Body of pancreas (tissue), 4 donors: ENCODE measurements around the gene DPP9. TPM values are rescaled to one million over a fixed set of nuclear protein-coding genes. Genes with fewer than 3 reads are reported as not detected.

Experiments
- ATAC-seq: fragments of 150-250 bp; one replicate; pipeline ENCODE4 v1.9.1; 2016
- DNase-seq, 4 donors: peaks; one replicate each; pipeline ENCODE4 v3.0.0-alpha.2; 2019
- H3K27ac ChIP-seq, 4 donors: fragments of 200-600 bp; sonication (generic); 1 replicate in 3 of 4; 2 replicates in 1 of 4; pipeline versions ENCODE4 v1.5.1 to v1.6.1; 2016 to 2019; ENCODE audit warnings: mild to moderate bottlenecking in 1 of 4, mixed read lengths in 1 of 4, moderate library complexity in 1 of 4
- H3K27me3 ChIP-seq, 2 donors: fragments of 200-600 bp; sonication (generic); one replicate each; pipeline ENCODE4 v1.6.0; 2016; ENCODE audit warnings: mild to moderate bottlenecking in 1 of 2
- H3K36me3 ChIP-seq, 2 donors: fragments of 200-600 bp; sonication (generic); replicated peaks in 1 of 2; 2 replicates each; pipeline ENCODE4 v1.5.1; 2016; ENCODE audit warnings: low read depth in 2 of 2; ENCODE audit not compliant: insufficient read depth in 1 of 2
- H3K4me1 ChIP-seq: fragments of 200-600 bp; sonication (generic); one replicate; pipeline ENCODE4 v1.6.0; 2016
- H3K4me3 ChIP-seq, 2 donors: fragments of 200-600 bp; sonication (generic); 1 replicate in 1 of 2; 2 replicates in 1 of 2; pipeline ENCODE4 v1.5.1; 2016 to 2019
- H3K9me3 ChIP-seq, 3 donors: fragments of 200-600 bp; sonication (generic); 1 replicate in 2 of 3; 2 replicates in 1 of 3; pipeline ENCODE4 v1.5.1; 2016
- CTCF ChIP-seq, 7 experiments: fragments of 450-650 bp in 4 of 7; fragments of 200-600 bp in 3 of 7; sonication (generic) in 3 of 7; IDR thresholded peaks; one replicate each; pipeline ENCODE4 v1.5.1; 2016 to 2019; ENCODE audit warnings: antibody characterized with exemption in 7 of 7
- POLR2A ChIP-seq, 3 donors: fragments of 450-650 bp; IDR thresholded peaks; one replicate each; pipeline ENCODE4 v1.6.1; 2016; ENCODE audit warnings: antibody characterized with exemption in 3 of 3, mild to moderate bottlenecking in 2 of 3
- WGBS, 2 donors: methylation state at CpG; one replicate each; pipeline ENCODE4 v1.1.5; 2017; 5-methylcytosine and 5-hydroxymethylcytosine counted together
- intact Hi-C: fragments of 100-400 bp; cut with DNase I; formaldehyde crosslinking; loops from one replicate; pipeline ENCODE4 v1.15.1; 2023
- total RNA-seq, 2 donors: library from RNA; depleted of rRNA; stranded (reverse); fragments of >200 nt; gene quantifications; one replicate each; pipeline ENCODE4 v1.1.0, GENCODE V29; 2016

DPP9 gene
- total RNA-seq, 2 donors from 2014 or later, result 44.6 to 130 TPM

DNA sequence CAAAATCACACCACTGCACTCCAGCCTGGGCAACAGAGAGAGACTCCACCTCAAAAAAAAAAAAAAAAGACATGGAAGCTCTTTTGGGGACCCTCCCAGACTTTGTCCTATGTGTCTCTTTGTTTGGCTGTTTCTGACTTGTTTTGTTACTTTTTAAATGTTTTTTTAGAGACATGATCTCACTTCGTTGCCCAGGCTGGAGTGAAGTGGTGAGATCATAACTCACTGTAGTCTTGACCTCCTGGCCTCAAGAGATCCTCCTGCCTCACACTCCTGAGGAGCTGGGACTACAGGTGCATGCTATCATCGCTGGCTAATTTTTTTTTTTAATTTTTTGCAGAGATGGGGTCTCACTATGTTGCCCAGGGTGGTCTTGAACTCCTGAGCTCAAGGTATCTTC is 16.4 kb upstream of the DPP9 start:
- no peaks in the 10 kb centered on the region for H3K27me3 ChIP-seq
- peaks cover 10% of the 10 kb centered on the region for H3K4me1 ChIP-seq
- intact Hi-C loops, result no loop called here
- no peaks in the 10 kb centered on the region for H3K36me3 ChIP-seq
- 46 to 72% methylated on average over 2 of the region's 2 CpGs for WGBS, 2 donors
- ATAC-seq (no peak), DNase-seq (no peak)
- H3K4me3 ChIP-seq, result no peak overlapping the region
- no peak for TF ChIP-seq POLR2A (IDR thresholded peaks at IDR 0.05)
- no peak for TF ChIP-seq CTCF (IDR thresholded peaks at IDR 0.05)
- no peak overlapping the region for H3K27ac ChIP-seq
- no peaks in the 10 kb centered on the region for H3K9me3 ChIP-seq

DNA sequence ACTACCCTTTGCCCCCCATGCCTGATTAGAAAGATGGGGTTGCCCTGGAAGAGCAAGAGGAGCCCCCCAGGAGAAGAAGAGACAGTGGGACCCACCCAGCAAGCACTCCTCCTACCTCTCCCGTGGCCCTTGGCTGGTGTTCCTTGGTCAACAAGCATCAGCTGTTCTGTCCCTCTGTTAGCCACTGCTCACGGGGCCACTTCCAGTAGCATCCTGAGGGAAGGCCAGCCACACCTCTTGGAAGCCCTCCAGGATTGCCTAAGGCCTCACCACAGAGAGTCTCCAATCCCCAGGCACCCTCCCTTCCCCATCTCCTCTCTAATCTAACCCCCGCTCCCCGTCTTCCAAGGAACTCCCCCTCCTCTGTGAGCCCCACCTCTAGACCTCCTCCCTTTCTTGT is 15.1 kb upstream of the DPP9 start:
- Histone ChIP-seq H3K36me3 (no peaks in the 10 kb centered on the region), H3K9me3 (no peaks in the 10 kb centered on the region), H3K4me1 (no peaks in the 10 kb centered on the region), H3K27me3 (no peaks in the 10 kb centered on the region), H3K4me3 (no peak overlapping the region), H3K27ac (no peak overlapping the region)
- DNase-seq, result no peak
- 46 to 54% methylated on average over 4 of the region's 4 CpGs for WGBS, 2 donors
- no peak for ATAC-seq
- TF ChIP-seq CTCF (IDR thresholded peaks at IDR 0.05) (no peak), POLR2A (IDR thresholded peaks at IDR 0.05) (no peak)
- intact Hi-C loops, result loop anchor here (5.0 kb wide), 1 partner anchor 49 kb away; no protein-coding TSS in a partner anchor

GRCh38 chr19:4737955-4738600 is 14.4 kb upstream of the DPP9 start:
- Histone ChIP-seq H3K9me3 (no peaks in the 10 kb centered on the region), H3K27ac (no peak overlapping the region), H3K36me3 (no peaks in the 10 kb centered on the region), H3K4me3 (no peak overlapping the region), H3K4me1 (no peaks in the 10 kb centered on the region), H3K27me3 (no peaks in the 10 kb centered on the region)
- ATAC-seq (no peak), DNase-seq (no peak)
- WGBS, 2 donors, result 13 to 14% methylated on average over 11 of the region's 11 CpGs
- intact Hi-C loops, result loop anchor here (5.0 kb wide), 1 partner anchor 49 kb away; no protein-coding TSS in a partner anchor
- TF ChIP-seq CTCF (IDR thresholded peaks at IDR 0.05) (no peak), POLR2A (IDR thresholded peaks at IDR 0.05) (no peak)

DNA sequence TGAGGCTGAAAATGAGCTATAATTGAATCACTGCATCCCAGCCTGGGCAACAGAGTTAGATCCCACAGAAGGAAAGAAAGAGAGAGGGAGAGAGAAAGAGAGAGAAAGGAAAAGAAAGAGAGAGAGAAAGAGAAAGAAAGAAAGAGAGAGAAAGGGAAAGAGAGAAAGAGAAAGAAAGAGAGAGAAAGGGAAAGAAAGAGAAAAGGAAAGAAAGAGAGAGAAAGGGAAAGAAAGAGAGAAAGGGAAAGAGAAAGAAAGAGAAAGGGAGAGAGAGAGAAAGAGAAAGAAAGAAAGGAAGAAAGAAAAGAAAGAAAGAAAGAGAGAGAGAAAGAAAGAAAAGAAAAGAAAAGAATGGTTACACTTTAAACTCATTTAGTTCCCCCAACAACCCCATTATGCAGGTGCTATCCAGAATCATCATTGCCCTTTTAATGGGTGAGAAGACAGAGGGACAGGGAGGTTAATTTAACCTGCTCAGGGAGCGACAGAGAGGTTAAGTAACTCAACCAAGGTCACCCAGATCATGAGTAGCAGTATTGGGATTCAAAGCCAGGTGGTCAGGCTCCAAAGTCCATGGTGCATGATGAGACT is 10.2 kb upstream of the DPP9 start:
- 26 to 40% methylated on average over 1 of the region's 1 CpG for WGBS, 2 donors
- no peak overlapping the region for H3K27ac ChIP-seq
- H3K27me3 ChIP-seq, result no peaks in the 10 kb centered on the region
- H3K9me3 ChIP-seq, result no peaks in the 10 kb centered on the region
- no peak for TF ChIP-seq CTCF (IDR thresholded peaks at IDR 0.05)
- no peak for TF ChIP-seq POLR2A (IDR thresholded peaks at IDR 0.05)
- H3K36me3 ChIP-seq, result no peaks in the 10 kb centered on the region
- no peaks in the 10 kb centered on the region for H3K4me1 ChIP-seq
- no peak for ATAC-seq
- intact Hi-C loops, result no loop called here
- DNase-seq, result no peak
- no peak overlapping the region for H3K4me3 ChIP-seq

- DNase-seq, result peak; percentile 41 to 60 (median 54)
- no peaks in the 10 kb centered on the region for H3K27me3 ChIP-seq
- ATAC-seq, result peak; percentile 87
- no peak overlapping the region for H3K27ac ChIP-seq
- no peak overlapping the region for H3K4me3 ChIP-seq
- no peak for TF ChIP-seq POLR2A (IDR thresholded peaks at IDR 0.05)
- peak; percentile 43 to 84 (median 64) for TF ChIP-seq CTCF (IDR thresholded peaks at IDR 0.05)
- H3K36me3 ChIP-seq, result no peaks in the 10 kb centered on the region
- H3K4me1 ChIP-seq, result no peaks in the 10 kb centered on the region
- 11 to 14% methylated on average over 8 of the region's 8 CpGs for WGBS, 2 donors
- intact Hi-C loops, result no loop called here
- H3K9me3 ChIP-seq, result no peaks in the 10 kb centered on the region
Measured at GRCh38 chr19:4732680-4733114, 9.1 kb upstream of the DPP9 start.
